ENCODE results near the gene MTRF1.
"Not testable (repeated sequence)": the region's sequence is repeated elsewhere in the genome, so short reads cannot be mapped to it uniquely, and the experiment has no call there.

The MTRF1 gene

DNA sequence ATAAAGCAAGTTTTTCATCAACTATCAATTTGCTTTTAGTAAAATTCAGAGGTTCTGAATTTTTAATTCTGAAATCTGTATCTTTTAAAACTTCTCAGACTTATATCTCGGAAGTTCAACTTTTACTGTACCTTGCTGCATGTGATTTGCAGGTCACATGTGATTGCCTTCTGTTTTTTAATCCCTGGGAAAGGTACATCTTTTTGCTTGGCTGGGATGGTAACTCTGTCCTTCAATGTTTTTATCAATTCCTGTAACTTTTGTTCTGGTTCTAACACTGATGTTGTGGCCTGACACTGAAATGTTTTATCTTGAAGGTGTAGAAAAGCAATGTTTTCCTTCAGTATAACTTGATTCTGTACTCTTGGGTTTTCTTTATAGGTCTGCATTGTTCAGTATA lies 31.5 kb upstream of the MTRF1 start:
- DNase-seq (ENCODE audit: low read depth): no peak
- TF ChIP-seq, protein P1, sequence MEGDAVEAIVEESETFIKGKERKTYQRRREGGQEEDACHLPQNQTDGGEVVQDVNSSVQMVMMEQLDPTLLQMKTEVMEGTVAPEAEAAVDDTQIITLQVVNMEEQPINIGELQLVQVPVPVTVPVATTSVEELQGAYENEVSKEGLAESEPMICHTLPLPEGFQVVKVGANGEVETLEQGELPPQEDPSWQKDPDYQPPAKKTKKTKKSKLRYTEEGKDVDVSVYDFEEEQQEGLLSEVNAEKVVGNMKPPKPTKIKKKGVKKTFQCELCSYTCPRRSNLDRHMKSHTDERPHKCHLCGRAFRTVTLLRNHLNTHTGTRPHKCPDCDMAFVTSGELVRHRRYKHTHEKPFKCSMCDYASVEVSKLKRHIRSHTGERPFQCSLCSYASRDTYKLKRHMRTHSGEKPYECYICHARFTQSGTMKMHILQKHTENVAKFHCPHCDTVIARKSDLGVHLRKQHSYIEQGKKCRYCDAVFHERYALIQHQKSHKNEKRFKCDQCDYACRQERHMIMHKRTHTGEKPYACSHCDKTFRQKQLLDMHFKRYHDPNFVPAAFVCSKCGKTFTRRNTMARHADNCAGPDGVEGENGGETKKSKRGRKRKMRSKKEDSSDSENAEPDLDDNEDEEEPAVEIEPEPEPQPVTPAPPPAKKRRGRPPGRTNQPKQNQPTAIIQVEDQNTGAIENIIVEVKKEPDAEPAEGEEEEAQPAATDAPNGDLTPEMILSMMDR (IDR thresholded peaks at IDR 0.05; ENCODE audit: control insufficient read depth, extremely low read depth, insufficient read depth): no peak
- H3K4me3 ChIP-seq (ENCODE audit: low read depth, low read length): no peak overlapping the region

DNA sequence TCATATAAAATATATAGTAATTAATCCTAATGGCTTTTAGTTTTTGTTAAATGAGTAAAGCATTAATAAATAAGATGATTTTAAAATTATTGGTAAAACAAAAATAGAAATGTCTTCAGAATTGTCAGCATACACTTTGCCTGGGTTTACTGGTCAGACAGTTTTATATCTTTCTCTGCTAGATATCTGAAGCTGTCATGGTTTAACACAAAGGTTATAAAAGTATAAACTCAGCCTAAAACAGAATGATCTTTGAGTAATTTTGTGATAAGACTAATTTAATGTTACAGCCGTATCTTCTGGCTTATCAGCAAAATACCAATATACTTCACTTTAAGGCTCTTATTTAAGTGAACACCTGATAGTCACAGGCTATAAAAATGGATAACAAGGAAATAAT lies 29.9 kb upstream of the MTRF1 start:
- no peak for DNase-seq (ENCODE audit: low read depth)
- TF ChIP-seq, protein P1 (IDR thresholded peaks at IDR 0.05; ENCODE audit: control insufficient read depth, extremely low read depth, insufficient read depth): no peak
- no peak overlapping the region for H3K4me3 ChIP-seq (ENCODE audit: low read depth, low read length)

DNA sequence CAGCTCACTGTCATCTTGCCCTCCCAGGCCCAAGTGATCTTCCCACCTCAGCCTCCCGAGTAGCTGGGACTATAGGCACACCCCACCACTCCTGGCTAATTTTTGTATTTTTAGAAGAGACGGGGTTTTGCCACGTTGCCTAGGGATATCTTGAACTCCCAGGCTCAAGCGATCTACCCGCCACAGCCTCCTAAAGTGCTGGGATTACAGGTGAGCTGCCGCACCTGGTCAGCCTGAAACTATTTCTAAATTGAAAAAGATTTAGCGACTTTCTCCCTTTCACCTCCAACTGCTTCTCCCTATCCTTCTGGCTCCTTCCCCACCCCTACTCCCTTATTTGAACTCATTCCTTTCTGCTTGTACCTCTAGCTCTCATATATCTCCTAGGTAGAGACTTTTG lies 27.9 kb upstream of the MTRF1 start:
- no peak for DNase-seq (ENCODE audit: low read depth)
- TF ChIP-seq, protein P1 (IDR thresholded peaks at IDR 0.05; ENCODE audit: control insufficient read depth, extremely low read depth, insufficient read depth): no peak
- H3K4me3 ChIP-seq (ENCODE audit: low read depth, low read length): no peak overlapping the region

DNA sequence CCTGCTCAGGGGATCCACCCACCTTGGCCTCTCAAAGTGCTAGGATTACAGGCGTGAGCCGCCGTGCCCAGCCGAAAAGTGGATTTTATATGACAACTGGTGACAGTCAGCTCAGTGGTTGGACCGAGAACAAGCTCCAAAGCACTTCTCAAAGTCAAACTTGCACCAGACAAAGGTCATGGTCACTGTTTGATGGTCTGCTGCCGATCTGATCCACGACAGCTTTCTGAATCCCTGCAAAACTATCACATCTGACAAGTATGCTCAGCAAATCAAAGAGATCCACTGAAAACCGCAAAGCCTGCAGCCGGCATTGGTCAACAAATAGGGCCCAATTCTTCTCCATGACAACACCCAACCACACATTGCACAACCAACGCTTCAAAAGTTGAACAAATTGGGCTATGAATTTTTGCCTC lies 26.1 kb upstream of the MTRF1 start:
- no peak overlapping the region for H3K4me3 ChIP-seq (ENCODE audit: low read depth, low read length)
- no peak for DNase-seq (ENCODE audit: low read depth)
- TF ChIP-seq, protein P1 (IDR thresholded peaks at IDR 0.05; ENCODE audit: control insufficient read depth, extremely low read depth, insufficient read depth): no peak

DNA sequence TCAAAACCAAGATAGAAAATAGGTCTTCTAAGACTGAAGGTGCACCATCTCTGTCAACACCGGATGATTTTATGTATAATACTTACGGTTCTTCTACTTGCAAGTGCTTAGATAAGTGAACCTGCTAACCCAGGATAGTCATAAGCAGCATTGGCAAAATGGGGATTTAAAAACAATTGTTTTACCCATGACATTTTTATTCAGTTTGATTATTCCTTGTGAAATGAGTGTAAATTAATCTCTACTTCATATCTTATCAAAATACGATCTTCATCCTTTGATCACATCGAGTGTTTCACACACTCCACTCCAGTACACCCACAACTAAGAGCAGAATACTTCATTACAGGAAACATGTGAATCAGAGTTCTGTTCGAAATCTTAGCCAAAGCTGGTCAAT lies 23.0 kb upstream of the MTRF1 start:
- TF ChIP-seq, protein P1 (IDR thresholded peaks at IDR 0.05; ENCODE audit: control insufficient read depth, extremely low read depth, insufficient read depth): no peak
- no peak for DNase-seq (ENCODE audit: low read depth)
- H3K4me3 ChIP-seq (ENCODE audit: low read depth, low read length): no peak overlapping the region

DNA sequence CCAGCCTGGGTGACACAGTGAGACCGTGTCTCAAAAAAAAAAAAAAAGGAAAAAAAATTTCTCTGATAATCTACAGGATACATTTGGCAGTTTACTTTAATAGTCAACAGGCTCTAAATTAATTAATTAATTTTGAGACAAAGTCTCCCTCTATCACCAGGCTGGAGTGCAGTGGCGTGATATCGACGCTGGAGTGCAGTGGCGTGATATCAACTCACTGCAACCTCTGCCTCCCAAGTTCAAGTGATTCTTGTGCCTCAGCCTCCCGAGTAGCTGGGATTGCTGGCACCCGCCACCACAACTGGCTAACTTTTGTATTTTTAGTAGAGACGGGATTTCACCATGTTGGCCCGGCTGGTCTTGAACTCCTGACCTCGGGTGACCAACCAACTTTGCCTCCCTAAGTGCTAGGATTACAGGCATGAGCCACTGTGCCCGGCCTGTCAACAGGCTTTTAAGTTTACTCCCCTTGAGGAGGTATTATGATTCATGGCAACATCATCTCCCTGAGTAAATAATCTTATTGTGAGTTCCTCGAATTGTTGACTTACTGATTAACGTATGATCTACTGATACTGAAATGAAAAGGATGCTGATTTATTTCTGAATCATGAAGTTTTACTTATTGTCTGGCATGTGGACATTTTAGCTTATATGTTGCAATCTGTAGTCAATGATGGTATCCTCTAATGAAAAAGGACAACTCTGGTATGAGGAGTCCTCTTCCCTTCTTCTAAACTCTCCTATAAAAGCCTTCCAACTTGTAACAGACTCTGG lies 21.3 kb upstream of the MTRF1 start:
- H3K4me3 ChIP-seq (ENCODE audit: low read depth, low read length): no peak overlapping the region
- DNase-seq (ENCODE audit: low read depth): no peak
- TF ChIP-seq, protein P1 (IDR thresholded peaks at IDR 0.05; ENCODE audit: control insufficient read depth, extremely low read depth, insufficient read depth): no peak

DNA sequence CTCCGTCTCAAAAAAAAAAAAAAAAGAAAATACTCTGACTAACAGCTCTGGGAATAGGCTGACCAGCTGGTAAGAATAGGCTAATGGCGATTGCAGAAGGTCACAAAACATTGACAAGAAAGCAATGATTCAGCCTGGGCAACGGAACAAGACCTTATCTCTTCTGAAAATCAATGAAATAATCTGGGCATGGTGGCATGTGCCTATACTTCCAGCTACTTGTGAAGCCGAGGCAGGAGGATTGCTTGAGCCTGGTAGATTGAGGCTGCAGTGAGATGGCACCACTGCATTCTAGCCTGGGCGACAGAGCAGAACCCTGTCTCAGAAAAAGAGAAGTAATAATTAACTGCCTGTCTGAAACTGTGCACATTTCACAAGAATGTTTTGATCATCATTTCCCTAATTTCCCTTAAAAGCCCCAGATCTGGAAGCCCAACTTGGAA lies 18.8 kb upstream of the MTRF1 start:
- no peak for DNase-seq (ENCODE audit: low read depth)
- no peak overlapping the region for H3K4me3 ChIP-seq (ENCODE audit: low read depth, low read length)
- TF ChIP-seq, protein P1 (IDR thresholded peaks at IDR 0.05; ENCODE audit: control insufficient read depth, extremely low read depth, insufficient read depth): no peak

DNA sequence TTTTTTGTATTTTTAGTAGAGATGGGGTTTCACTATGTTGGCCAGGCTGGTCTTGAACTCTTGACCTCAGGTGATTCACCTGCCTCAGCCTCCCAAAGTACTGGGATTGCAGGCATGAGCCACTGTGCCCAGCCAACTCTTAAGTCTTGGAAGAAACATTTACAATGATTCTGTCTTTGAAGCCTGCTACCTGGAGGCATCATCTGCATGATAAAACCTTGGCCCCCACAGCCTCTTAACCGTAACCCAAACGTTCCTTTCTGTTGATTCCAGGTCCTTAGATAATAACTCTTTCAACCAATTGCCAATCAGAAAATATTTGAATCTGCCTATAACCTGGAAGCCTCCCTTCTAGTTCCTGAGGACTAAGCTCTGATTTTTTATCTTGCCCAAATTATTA lies 15.8 kb upstream of the MTRF1 start:
- not testable (repeated sequence) for H3K4me3 ChIP-seq (ENCODE audit: low read depth, low read length); DNase-seq (ENCODE audit: low read depth)

All from LNCaP clone FGC (cell line).